A673 (cell line): Measurements from ENCODE around the gene CNTN2. TPM values are rescaled to one million over a fixed set of nuclear protein-coding genes. Genes with fewer than 3 reads are reported as not detected.

ENCODE experiments used
- BruUV-seq: library from RNA; stranded (reverse); fragments of 400-500 nt; replicated peaks from 2 replicates; lab custom pipeline; 2021; lab: Mats Ljungman, UMichigan
- CTCF ChIA-PET: fragments of 300-600 bp; sonication (Branson Sonifier 250); formaldehyde crosslinking; loops from one replicate; lab custom pipeline; 2022; ENCODE audit warnings: antibody characterized with exemption; lab: Charles Lee
- POLR2A ChIA-PET: fragments of 300-600 bp; sonication (Branson Sonifier 250); formaldehyde crosslinking; loops from one replicate; lab custom pipeline; 2022; ENCODE audit warnings: antibody characterized with exemption; ENCODE audit not compliant: low non-redundant PET; lab: Charles Lee
- DNase-seq: peaks from one replicate; pipeline ENCODE4 v3.0.0-alpha.2; 2015; ENCODE audit warnings: low spot score
- H3K27ac ChIP-seq: fragments of 200-600 bp; sonication (generic); 2 replicates; pipeline ENCODE4 v1.5.1; 2016; ENCODE audit warnings: mixed run types, low read depth, mild to moderate bottlenecking, mixed read lengths, antibody characterized with exemption, low read length; ENCODE audit not compliant: poor library complexity, severe bottlenecking
- H3K27me3 ChIP-seq: fragments of 200-600 bp; sonication (generic); replicated peaks from 2 replicates; pipeline ENCODE4 v1.6.1; 2017; ENCODE audit warnings: mixed run types, low read depth, mild to moderate bottlenecking, mixed read lengths, antibody characterized with exemption, low read length; ENCODE audit not compliant: insufficient read depth, poor library complexity
- H3K36me3 ChIP-seq: fragments of 200-600 bp; sonication (generic); 2 replicates; pipeline ENCODE4 v1.6.1; 2016; ENCODE audit warnings: mixed run types, mild to moderate bottlenecking, mixed read lengths, antibody characterized with exemption, low read length; ENCODE audit not compliant: insufficient read depth, poor library complexity, severe bottlenecking
- H3K4me1 ChIP-seq: fragments of 200-600 bp; sonication (generic); 2 replicates; pipeline ENCODE4 v1.6.1; 2017; ENCODE audit warnings: mixed run types, mild to moderate bottlenecking, mixed read lengths, antibody characterized with exemption, low read length; ENCODE audit not compliant: insufficient read depth, poor library complexity, severe bottlenecking
- H3K4me3 ChIP-seq: fragments of 200-600 bp; sonication (generic); 2 replicates; pipeline ENCODE4 v1.5.1; 2016; ENCODE audit warnings: low read depth, mixed run types, mild to moderate bottlenecking, mixed read lengths, low read length; ENCODE audit not compliant: poor library complexity, severe bottlenecking
- H3K9me3 ChIP-seq: fragments of 200-600 bp; sonication (generic); 2 replicates; pipeline ENCODE4 v1.6.1; 2016; ENCODE audit warnings: mixed run types, low read depth, mild to moderate bottlenecking, mixed read lengths, antibody characterized with exemption, low read length; ENCODE audit not compliant: poor library complexity, severe bottlenecking
- EZH2 ChIP-seq: fragments of 200-600 bp; sonication (generic); IDR thresholded peaks from 2 replicates; pipeline ENCODE4 v1.6.1; 2017; ENCODE audit warnings: borderline replicate concordance, low read depth, mild to moderate bottlenecking, mixed read lengths, antibody characterized with exemption, low read length; ENCODE audit not compliant: poor library complexity, severe bottlenecking
- intact Hi-C: fragments of 100-400 bp; cut with micrococcal nuclease; formaldehyde crosslinking; loops from one replicate; pipeline ENCODE4 v1.10.0; 2022; ENCODE audit not compliant: unreplicated experiment
- total RNA-seq: library from RNA; stranded (reverse); gene quantifications from 2 replicates; pipeline ENCODE4 v1.2.3, GENCODE V29; 2021
- TF ChIP-seq, protein P1 (sequence below): fragments of 300-800, 200-600 bp; sonication (generic); conservative IDR thresholded peaks from 2 replicates; pipeline ENCODE4 v1.5.1; 2017; ENCODE audit warnings: low read depth, mild to moderate bottlenecking, antibody characterized with exemption, low read length, moderate library complexity, mixed read lengths

CNTN2 gene
- total RNA-seq, 1 experiment from 2014 or later: not detected

GRCh38 chr1:205032508-205032907, 10.5 kb upstream of the CNTN2 start:
- Histone ChIP-seq H3K27ac (no peak overlapping the region), H3K4me1 (no peaks in the 10 kb centered on the region), H3K27me3 (peaks cover 6% of the 10 kb centered on the region), H3K4me3 (no peak overlapping the region), H3K36me3 (no peaks in the 10 kb centered on the region), H3K9me3 (no peaks in the 10 kb centered on the region)
- TF ChIP-seq, protein P1, sequence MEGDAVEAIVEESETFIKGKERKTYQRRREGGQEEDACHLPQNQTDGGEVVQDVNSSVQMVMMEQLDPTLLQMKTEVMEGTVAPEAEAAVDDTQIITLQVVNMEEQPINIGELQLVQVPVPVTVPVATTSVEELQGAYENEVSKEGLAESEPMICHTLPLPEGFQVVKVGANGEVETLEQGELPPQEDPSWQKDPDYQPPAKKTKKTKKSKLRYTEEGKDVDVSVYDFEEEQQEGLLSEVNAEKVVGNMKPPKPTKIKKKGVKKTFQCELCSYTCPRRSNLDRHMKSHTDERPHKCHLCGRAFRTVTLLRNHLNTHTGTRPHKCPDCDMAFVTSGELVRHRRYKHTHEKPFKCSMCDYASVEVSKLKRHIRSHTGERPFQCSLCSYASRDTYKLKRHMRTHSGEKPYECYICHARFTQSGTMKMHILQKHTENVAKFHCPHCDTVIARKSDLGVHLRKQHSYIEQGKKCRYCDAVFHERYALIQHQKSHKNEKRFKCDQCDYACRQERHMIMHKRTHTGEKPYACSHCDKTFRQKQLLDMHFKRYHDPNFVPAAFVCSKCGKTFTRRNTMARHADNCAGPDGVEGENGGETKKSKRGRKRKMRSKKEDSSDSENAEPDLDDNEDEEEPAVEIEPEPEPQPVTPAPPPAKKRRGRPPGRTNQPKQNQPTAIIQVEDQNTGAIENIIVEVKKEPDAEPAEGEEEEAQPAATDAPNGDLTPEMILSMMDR: no peak
- TF ChIP-seq EZH2: no peak
- no TSS peak for BruUV-seq
- CTCF ChIA-PET: interaction anchor here (0.6 kb wide), 1 partner anchor 26 kb away, joined by 3 read pairs; no protein-coding TSS in a partner anchor
- no peak for DNase-seq
- POLR2A ChIA-PET: no interaction called here
- intact Hi-C loops: no loop called here

GRCh38 chr1:205037539-205037938, 5.5 kb upstream of the CNTN2 start:
- H3K9me3 ChIP-seq: no peaks in the 10 kb centered on the region
- CTCF ChIA-PET: no interaction called here
- H3K4me3 ChIP-seq: no peak overlapping the region
- BruUV-seq: no TSS peak
- intact Hi-C loops: no loop called here
- TF ChIP-seq, protein P1: no peak
- no peak for TF ChIP-seq EZH2
- no peaks in the 10 kb centered on the region for H3K4me1 ChIP-seq
- H3K27me3 ChIP-seq: peaks cover 38% of the 10 kb centered on the region
- POLR2A ChIA-PET: no interaction called here
- DNase-seq: no peak
- H3K27ac ChIP-seq: no peak overlapping the region
- H3K36me3 ChIP-seq: no peaks in the 10 kb centered on the region

DNA sequence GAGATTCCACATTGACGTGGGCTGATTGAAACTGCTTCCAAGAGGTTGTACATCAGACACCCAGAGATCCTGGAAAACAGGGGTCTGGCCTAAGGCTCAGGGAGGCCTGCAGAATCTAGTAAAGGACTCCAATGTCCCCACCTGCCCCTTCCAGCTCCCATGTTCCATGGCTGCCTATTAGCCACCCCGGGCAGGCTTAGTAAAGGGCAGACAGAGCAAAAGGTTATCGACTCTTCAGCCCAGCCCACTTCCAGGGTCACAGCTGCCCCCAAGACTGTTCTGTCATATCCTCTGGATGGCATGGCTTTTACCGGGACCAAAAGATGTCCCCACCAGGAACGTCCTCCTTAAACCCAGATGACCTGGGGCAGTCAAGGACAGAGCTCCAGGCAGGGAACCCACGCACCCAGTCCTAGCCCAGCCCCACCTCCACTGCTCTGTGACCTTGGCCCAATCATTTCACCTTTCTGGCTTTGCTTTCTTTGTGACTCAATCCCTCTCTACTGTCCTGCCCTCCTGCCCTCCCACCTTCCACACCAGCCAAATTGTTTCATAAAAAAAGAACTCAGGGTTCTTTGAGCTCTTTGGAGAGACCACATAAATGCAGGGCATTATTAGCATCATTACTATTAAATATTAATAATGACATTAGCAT, 4.8 kb upstream of the CNTN2 start:
- Histone ChIP-seq H3K4me3 (no peak overlapping the region), H3K27me3 (peaks cover 43% of the 10 kb centered on the region), H3K4me1 (no peaks in the 10 kb centered on the region), H3K27ac (no peak overlapping the region), H3K36me3 (no peaks in the 10 kb centered on the region), H3K9me3 (no peaks in the 10 kb centered on the region)
- BruUV-seq: no TSS peak
- POLR2A ChIA-PET: no interaction called here
- CTCF ChIA-PET: no interaction called here
- no peak for DNase-seq
- intact Hi-C loops: no loop called here
- TF ChIP-seq, protein P1: no peak
- no peak for TF ChIP-seq EZH2
